GM19468 (cell line): ENCODE results near the gene C17orf67.

Experiments
- ATAC-seq: cut with Tn5 transposase; IDR thresholded peaks from one replicate; pipeline ENCODE4 v1.9.1; 2021; ENCODE audit warnings: mild to moderate bottlenecking, moderate library complexity, moderate number of reproducible peaks; ENCODE audit not compliant: unreplicated experiment; ENCODE audit errors: extremely low read depth

Gene C17orf67

DNA sequence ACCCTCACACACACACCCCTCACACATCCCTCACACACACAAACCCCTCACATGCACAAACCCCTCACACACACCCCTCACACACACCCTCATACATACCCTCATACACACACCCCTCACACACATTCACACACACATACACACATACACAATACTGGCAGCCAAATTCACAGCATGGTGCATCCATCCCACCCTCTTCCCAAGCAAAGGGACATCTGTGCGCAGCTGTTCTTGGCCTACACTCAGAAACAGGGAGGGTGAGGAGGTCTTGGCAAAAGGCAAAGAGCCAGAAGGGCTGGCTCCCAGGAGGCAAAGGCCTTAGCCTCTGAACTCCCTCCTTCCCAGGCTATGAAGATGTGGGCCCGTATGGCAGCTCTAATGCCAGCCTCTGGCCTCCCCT, 23.4 kb downstream of the C17orf67 start:
- no peak for ATAC-seq

DNA sequence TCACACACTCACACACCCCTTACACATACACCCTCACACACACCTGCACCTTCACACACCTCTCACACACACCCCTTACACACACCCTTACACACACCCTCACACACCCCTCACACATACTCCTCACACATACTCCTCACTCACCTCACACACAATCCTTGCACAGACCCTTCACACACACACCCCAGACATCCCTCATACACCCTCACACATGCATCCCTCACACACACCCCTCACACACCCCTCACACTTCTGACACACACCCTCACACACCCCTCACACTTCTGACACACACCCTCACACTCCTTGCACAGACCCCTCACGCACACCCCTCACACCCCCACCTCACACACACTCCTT, 23.9 kb downstream of the C17orf67 start:
- ATAC-seq, result no peak

DNA sequence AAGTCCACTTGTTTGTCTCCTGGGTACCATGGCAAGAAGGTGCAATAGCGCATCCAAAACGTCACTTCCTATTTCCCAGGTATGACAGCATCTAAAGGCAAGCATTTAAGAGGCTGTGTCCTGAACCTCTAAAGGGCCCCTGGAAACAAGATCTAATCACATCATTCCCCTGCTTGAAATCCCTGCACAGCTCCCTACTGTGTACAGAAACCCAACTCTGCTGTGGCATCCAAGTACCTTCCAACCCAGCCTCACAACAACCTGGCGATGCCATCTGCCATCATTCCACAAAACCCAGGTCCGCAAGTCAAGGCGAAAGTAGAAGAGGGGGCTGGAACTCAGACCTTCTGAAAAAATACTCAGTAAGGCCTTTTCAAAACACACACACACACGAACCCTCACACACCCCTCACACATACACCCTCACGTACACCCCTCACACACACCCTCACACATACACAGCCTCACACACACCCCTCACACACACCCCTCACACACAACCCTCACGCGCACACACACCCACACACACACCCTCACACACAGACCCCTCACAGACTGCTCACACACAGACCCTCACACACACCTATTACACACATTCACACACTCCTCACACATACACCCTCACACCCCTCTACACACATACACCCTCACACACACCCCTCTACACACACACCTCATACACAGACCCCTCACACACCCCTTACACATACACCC, 24.5 kb downstream of the C17orf67 start:
- no peak for ATAC-seq

DNA sequence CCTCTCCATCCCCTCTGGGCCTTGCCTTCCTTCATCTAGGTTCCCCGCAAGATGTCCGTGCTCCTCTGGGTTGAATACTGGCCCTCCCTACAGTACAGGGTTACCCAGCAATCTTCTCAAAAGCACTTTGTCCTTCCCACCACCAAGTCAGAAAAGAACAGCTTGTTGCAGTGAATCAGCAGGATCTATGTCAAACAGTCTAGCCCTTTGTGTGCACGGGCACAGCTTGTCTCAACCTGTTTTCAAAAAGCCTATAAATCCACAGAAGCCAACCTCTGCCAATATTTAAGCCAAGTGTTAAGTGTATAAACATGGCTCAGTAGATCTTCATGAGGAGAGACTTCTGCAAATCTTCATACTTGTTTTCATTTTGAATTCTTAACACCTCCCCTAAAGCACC, 25.2 kb downstream of the C17orf67 start:
- ATAC-seq, result no peak

DNA sequence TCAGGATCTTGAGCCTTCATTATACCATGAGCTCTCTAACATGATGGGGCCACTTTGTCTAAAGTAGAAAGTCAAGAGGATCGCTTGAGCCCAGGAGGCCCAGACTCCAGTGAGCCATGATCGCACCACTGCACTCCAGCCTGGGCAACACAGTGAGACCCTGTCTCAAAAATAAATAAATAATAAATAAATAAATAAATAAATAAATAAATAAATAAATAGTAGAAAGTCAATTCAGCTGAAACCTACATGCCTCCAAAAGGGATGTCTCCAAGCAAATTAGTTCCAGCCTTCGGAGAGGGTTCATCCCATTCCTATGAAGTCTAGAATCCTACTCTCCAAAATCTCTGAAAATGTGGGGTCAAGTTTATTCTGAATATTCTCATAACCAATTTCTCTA, 26.0 kb downstream of the C17orf67 start:
- no peak for ATAC-seq

DNA sequence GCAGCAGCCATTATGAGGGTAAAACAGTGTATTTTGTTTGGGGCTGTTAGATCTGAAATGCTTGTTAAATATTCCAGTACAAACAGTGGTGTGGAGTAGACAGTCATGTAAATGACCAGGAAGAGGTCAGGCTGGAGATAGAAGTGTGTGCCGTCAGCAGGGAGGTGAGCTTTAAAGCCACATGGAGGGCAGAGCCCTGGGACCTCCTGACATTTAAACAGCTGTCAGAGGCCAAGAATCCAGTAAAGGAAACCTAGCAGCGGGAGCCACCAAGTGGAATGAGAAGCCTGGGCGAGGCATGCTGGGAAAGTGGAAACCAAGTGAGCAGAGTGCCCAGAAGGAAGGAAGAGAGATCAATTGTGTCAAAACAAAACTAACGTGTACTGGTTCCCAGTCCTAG, 26.8 kb downstream of the C17orf67 start:
- ATAC-seq, result no peak

DNA sequence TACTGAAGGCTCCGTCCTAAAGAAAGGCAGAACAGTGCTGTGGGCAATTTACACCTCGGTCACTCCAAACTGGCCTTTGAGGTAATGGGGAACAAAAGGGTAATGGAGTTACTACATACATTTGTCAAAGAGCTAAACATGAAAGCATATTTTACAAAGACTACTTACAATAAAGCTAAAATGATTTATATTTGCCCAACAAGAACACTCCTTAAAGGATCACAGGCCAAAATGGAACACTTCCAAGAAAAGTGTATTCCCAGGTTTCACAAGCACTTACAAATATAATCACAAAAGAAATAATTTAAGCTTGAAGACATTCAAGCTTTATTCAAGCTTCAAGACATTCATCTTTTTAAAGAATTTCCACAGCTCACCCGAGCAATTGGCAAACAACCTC, 29.3 kb downstream of the C17orf67 start:
- ATAC-seq, result no peak

DNA sequence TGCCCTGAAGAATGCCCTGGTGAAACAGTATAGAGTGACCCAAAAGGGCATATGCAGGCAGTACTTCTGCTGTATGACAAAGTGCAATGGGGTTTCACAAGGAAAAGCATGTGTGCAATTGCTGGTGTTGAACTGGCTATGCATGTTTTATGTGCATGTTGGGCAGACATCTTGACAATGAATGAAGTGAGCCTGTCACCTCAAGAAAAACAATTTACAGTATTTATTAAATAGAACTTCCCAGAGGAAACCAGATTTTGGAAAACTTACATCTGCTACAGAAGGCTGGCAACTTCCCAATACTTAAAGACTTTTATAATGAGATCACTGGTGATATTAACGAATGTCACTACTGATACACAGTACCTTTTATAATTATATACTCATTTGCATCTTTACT, 30.6 kb downstream of the C17orf67 start:
- no peak for ATAC-seq

DNA sequence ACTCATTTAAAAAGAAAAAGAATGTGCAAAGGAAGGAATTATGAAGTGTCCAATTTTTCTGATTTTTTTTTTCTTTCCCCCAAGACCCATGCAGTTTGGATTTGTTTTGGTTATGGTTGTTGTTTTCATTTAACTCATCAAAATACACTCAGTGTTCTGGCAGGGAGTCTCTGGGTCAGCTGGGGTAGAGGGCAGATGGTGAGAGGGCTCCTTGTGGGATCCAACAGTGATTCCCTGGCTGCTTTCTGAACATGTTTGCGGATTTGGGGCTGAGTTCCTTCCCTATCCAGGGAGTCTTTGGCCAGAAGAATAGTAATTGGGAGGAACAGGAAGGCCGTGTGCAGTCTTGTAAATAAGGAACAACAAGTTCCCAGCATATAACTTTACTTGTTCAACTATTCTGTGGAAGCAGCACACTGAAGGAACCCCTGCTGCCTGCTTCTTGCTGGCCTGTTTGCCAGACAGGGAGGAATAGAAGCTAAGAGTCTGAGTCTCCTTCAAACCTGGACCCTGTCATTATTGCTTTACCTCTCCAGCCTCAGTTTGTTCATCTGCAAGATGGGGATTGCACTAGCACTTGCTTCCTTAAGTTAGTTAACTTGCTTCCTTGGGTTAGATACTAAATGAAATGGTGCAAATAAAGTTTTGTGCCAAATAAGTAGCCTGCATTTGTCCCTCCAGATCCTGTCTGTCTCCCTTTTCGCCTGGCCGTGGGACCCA, 32.1 kb downstream of the C17orf67 start:
- no peak for ATAC-seq

DNA sequence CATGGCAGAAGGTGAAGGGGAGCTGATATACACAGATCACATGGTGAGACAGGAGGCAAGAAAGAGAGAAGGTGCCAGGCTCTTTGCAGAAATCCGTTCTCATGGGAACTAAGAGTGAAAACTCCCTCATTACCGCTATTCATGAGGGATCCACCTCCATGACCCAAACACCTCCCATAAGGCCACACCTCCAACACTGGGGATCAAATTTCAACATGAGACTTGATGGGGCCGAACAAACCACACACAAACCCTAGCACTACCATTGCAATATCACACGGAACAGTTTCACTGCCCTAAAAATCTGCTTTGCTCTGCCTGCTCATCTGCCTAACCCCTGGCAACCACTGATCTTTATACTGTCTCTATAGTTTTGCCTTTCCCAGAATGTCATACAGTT, 34.8 kb downstream of the C17orf67 start:
- no peak for ATAC-seq

DNA sequence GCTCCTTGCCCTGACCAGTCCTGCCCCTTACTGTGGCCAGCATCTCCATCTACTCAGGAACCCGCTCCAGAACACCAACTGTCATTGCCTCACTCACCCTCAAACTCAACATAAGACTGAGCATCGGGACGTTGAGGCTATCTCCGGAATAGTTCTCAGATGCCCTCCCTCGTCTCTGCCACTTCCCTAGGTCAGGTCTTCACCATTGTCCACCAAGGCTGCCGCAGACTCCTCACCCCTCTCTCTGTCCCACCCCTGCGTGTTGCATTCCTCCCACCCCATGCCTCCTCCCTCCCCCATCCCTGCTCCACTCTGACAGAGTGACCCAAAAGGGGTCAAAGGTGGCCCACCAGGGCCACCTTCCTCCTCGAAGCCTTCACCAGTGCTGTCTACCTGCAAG, 37.2 kb downstream of the C17orf67 start:
- no peak for ATAC-seq

DNA sequence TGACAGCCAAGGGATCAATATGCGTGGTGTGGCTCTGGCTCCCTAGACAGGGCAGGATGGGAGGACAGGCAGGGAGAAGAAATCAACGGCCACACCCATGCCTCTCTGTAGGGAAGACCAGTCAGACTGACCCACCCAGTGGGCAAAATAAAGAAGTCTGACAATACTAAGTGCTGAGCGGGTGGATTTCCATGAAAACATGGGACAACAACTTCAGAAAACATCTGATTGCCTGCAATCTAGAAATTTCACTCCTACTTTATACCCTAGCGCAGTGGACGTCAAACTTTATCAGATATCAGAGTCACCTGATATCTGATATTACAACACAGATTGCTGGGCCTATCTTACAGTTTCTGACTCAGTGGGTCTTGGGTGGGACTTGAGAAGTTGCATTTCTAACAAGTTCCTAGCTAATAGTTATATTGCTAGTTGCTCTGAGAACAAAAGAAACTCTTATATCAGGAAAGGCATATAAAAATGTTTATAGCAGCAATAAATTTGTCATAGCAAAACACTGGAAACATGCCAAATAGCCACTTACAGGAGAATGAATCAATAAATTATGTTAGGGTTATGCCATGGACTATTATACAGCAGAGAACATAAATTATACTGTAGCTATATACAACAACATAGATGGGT, 38.4 kb downstream of the C17orf67 start:
- ATAC-seq, result no peak

DNA sequence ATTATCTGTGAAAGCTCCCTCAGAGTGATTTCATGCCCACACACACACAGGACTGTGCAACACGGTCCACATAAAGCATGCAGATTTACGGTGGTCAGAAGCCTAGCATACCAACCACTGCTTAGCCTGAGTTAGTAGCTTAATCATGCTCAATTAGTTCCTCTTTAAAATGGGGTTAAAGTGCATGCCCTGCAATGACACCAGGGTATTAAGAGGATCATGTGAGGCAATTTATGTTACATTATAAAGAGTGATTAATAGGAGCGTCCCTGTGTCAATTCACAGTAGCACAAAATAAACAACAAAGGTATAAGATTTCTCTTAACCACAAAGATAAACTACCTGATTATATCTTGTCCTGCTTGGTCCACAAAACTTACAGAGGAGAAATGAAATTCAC, 39.8 kb downstream of the C17orf67 start:
- no peak for ATAC-seq

DNA sequence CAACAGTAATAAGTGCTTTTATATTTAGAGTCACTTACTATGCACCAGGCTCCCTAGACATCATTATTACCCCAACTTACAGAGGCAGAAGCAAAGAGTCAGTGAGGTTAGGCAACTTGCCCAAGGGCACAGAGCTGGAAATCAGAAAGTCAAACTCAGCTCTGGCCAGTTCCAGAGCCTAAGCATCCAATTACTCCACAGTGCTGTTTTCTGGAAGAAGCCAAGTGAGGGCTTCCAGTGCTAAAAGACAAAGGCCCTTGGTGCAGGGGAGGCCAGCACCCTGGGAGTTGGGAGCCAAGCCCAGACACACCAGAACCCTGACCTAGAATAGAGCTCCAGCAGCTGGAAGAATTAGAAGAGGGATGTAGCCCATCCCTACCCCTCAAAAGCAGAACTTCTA, 40.2 kb downstream of the C17orf67 start:
- ATAC-seq, result no peak

DNA sequence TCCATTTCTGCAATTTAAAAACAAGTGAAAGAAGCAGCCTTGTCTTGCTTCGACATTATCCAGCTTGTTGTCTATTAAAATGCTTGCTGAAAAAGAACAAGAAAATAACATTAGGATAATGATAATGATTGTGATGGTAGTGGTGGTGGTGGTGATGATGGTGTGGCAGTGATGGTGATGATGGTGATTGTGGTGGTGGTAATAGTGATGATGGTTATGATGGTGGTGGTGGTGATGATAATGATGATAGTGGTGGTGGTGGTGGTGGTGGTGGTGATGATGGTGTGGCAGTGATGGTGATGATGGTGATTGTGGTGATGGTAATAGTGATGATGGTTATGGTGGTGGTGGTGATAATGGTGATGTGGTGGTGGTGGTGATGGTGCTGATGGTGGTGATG, 41.5 kb downstream of the C17orf67 start:
- no peak for ATAC-seq

DNA sequence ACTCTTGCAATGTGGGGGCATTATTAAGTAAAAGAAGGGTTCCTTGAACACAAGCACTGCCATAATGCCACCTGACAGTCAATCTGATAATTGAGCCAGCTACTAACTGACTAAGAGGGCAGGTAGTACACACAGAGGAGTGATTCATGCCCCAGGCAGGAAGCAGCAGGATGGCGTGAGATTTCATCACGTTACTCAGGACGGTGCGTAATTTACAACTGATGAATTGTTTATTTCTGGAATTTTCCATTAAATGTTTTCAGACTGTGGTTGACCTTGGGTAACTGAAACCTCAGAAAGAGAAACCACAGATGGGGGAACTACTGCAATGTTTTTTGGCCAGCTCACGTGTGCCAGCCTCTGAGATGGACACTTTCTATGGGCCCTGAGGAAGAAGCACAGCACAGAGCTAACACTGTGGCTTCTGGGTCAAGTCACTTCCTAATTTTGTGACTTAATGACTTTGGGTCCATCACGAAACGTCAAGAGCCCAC, 46.7 kb downstream of the C17orf67 start:
- peak; percentile 68 for ATAC-seq

DNA sequence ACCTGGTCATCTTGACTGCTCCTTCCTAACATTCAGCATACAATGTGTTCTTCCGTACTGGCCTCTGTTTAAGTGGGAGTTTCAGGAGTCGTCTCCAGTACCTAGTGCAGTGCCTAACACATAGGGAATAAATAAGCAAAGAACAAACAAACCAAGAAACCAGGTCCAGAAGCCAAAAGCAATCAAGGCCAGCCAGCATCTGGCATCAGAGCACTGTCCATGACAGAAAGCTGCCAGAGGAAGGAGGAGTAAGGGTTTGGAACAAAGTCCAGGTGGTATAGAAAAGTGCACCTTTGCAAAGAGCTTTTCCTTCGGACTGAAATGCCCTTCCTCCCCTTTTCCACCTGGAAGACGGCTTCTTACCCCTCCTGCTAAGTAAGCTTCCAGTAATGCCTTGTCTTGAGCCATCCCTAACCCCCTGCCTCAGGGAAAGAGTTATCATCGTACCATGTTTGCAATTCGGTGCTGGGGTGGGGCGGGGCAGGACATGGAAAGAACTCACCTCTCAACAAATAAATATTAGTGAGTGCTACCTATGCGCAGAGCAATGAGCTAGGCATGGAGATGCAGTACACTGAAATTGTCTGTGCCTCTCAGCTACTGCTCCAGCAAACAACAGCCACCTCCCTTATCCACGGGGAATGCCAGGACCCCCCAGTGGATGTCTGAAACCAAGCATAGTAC, 47.6 kb downstream of the C17orf67 start:
- ATAC-seq, result no peak

DNA sequence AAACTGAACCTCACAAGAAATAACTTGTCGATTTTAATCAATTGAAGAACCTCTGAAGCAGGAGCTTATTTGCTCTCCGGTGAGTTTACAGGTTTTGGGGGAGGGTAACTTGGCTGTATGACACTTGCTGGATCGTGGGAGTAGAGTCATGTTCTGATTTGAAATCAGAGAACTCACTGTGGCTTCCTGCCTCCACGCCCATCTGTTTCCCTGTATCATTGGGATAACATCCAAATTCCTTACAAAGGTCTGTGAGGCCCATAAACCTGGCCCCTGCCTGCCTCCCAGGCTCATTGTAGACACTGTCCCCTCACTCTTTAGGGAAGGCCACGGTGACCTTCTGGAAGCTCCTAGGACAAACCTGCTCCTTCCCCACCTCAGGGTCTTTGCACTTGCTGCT, 48.3 kb downstream of the C17orf67 start:
- ATAC-seq, result no peak

DNA sequence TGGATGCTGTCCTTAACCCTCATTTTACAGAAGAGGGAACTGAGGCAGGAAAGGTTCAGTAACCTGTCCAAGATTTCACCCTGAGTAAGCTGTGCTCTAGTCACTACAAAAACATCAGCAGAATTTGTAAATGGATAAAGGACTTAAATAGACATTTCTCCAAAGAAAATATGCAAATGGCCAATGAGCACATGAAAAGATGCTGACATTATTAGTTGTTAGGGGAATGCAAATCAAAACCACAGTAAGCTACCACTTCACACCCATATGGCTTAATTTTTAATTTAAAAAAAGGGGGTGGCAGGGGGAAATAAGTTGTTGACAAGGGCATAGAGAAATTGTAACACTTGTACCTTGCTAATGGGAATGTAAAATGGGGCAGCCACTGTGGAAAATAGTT, 51.4 kb downstream of the C17orf67 start:
- no peak for ATAC-seq

DNA sequence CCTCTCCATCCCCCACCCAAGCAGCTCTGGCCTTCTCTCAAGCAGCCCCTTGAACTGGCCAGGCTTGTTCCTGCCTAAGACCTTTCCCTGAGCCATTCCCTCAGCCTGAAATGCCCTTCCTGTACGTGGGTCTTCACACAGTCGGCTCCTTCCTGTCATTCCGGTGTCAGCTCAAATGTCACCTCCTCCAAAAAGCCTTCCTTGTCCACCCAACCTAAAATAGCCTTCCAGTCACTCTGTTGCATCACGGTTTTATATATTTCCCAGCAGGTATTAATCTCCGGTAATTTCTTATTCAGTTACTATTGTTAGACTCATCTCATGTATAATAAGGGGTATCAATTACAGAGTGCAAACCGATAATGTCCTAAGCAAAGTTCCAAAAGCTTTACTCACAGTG, 51.8 kb downstream of the C17orf67 start:
- no peak for ATAC-seq
